Measurements from ENCODE around the gene ANAPC4.

The ANAPC4 gene

DNA sequence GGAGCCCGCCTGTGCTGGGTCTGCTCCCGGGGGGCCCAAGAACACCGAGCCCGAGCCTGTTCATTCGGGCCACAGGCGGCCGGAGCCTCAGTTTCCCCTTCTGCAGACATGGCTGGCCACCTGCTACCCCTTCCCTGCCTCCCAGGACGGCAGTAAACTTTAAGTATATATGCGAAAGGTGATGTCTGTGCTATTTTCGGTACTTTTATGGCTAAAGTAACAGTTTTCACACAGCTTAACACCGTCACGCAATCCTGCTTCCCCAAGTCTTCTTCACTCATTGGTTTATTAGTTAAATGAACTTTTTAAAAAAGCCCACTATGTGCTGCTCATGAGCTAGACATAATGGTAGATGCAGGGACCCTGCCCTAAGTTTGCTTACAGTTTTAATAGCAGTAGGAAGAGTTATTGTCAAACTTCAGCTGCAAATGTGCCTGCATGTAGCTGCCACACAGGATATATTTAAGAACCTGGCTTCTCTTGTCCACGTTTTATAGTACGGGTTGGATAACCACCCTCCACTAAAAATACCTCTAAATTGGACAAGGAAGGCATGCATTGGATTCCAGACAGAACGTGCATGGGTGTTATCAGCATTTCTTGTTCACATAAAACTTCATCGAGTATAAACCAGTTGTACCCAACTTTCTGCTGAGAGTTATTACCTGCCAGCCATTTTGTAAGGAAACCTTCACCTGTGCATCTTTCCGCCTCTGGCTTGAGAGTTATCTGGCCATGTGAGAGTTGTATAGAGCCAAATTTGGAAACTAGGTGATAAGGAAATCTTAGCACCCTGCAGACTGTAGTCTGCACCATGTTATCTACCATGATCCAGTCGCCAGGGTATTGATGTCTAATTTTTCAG is 741 bp downstream of the ANAPC4 start:
- DNase-seq, result no peak

DNA sequence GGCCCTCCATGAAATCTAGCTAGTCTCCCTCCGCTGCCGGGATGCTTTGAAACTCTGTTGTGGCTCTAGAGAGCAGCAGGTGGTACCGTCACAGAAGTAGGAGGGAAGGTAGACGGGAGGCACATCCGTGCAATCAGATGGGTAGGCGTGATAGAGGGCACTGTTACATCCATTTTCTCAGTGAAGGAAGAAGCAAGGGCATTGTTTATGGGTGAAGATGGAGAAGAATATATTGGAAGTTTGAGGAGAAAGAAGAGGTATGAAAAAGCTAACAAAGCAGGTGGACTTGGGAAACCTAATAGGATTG is 1.3 kb downstream of the ANAPC4 start:
- DNase-seq, result no peak

DNA sequence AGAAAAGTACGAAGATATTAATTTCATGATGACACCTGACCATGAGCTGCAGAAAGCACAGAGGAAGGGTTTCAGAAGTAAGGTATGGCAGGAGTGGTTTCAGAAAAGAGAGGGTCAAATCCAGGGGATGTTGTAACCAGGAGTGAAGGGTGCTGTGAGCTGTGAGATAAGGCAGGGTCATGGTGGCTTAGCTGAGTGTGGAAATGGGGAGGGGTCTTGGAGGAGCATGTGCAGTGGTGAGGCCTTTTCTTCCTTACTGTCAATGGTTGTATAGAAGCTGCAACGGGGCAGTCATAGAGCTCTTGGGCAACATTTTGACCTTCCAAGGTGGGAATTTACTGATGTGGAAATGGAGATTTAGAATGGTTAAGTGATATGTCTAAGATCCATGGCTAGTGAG is 2.5 kb downstream of the ANAPC4 start:
- DNase-seq, result no peak

DNA sequence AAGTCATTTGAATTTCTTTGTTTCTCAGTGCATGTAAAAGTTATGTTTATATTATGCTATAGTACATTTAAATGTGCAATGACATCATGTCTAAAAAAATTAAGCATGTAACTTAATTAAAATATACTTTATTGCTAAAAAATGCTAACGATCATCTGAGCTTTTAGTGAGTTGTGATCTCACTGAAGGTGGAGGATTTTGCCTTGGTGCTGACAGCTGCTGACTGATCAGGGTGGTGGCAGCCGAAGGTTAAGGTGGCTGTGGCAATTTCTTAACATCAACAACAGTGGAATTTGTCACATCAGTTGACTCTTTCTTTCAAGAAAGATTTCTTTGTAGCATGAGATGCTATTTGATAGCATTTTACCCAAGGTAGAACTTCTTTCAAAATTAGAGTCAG is 6.6 kb downstream of the ANAPC4 start:
- no peak for DNase-seq

DNA sequence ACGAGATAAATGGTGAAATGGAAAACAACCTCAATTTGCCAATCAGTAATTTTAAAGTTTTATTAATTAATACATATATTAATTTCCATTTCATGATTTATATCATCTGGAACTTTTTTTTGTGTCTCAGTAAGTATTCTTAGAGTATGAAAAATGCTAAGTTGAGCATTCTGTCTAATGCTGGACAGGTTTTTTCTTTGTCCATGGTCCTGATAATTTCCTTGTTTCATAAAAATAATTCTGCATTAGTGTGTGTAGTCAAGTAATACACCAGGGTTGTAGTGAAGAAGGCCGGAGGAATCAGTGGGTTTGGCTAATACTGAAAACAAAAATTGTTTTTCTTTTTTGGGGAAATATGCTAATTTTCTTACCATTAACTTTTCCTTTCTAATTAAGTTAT is 9.9 kb downstream of the ANAPC4 start:
- DNase-seq, result no peak

DNA sequence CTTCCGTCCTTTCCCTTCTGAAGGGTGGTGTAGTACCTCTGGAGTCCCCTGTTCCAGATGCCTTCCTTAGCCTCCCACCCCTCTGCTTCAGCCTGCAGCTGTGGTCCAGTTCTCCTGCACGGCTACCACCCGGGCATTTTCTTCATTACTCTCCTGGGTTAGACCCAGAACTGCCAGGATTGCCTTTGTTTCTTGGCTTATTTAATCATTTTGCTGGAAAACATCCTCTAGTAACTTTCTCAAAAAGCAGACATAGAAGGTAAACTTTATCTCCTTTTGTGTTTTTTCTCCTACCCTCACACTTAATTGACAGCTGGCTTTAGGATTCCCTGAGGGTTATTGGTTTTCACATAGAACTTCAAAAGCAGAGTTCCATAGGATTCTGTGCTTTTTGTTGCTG is 20.2 kb downstream of the ANAPC4 start:
- no peak for DNase-seq

DNA sequence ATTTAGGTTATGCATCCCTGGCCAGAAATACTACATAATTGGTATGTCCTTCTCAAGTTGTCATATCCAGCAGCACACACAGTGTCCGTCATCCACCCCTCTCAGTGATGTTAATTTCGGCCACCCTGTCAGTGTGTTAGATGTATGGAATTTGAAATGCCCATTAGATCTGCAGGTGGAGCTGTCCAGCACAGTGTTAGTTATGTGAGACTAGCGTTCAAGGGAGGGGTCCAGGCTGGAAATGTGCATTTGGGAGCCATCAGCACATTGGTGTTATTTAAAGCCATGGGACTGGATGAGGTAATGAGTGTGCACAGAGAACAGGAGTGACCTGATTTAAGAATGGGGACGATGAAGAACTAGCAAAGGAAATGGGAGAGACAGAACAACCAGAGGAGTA is 22.4 kb downstream of the ANAPC4 start:
- DNase-seq, result no peak

DNA sequence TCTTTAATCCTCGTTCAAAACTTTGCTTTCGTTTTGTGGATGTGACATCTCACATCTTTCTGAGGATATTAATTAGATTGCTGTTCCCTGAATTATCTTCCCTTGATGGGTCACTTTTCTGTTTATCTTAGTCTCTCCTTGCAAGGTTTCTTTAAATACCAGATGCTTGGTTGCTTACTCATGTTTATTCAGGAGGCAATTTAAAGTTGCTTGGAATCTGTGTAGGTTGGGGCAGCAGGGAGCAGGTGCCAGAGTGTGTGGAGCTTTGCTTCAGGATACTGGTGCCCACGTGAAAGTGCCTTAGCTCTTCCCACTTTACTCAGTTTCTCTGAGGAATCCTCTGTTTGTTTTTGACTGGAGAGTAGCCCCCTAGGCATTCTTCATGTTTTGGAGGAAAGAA is 24.0 kb downstream of the ANAPC4 start:
- DNase-seq, result no peak

DNA sequence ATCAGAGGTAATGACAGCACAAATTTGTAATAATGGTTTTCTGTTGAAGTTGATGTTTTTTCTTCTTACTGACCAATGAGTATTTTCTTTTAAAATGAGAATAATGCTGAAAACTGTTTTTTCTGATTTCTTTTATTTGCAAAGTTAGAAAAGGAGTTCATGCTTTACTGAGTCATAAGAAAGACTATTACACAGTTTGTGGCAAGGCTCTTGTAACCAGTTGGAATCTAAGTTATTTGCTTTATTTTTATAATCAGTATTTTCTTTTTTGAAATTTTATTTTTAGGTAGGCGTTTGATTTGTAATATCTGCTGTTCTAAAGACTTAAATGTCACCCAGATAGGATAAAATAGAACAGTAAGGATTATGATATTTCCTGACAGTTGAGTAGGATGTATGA is 25.5 kb downstream of the ANAPC4 start:
- no peak for DNase-seq

DNA sequence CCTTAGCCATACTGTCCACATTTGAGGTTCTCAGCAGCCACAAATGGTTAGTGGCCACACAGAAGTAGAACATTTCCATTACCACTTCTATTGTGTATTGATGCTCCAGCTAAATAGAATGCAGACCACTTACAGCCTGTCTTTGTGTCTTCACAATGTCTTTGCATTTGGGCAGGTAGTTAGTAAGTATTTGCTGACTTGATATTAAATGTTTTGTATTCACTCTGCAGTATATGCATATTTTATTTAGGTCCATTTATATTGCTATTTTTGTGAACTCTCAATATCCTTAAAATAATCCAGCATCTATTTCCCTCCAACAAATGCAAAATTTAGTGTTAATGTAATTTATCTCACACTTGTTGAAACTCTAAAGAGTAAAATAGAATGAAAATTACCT is 26.6 kb downstream of the ANAPC4 start:
- DNase-seq, result no peak

DNA sequence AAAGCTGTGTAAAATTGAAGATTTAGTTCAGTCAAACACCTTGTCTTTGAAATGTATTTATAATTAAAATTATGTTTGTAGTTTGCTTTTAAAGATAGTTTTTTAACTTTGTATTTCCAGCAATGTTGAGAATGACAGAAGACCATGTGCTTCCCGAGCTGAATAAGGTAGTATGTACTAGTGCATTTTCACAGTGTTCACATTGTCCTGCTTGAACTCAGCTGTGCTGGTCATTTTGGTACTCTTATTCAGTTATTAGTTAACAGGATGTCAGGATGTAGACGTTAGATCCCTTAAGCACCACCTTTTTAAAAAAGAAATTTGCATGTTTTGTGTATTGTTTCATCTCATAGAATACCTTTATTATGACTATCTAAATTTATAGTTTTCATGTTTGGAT is 28.4 kb downstream of the ANAPC4 start:
- DNase-seq, result no peak

DNA sequence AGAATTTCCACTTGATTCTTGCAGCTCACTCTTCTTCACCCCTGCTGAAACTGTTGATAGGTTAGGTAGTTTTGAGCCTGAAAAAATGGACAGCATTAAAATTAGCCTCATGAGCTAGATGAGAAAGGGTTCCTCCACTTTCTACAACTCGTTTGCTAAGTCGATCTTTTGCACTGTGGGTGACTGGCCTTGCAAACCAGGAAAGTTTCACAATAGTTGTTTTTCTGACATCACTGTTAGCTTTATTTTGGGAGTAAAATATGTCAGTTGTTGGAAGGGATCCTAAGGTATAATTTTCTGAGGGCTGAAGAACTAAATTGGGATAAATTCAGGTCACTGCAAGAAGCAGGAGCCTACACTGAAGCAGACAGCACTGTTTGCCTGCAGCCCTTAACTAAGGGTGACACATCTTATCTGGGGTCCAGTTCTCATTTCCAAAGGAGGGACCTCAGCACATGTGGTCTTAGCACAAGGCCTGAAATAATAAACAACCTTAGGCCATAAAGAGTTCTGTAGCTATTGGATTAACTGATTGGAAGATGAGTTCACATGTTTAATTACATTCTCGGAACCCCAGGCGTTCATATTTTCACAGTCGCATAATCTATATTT is 29.1 kb downstream of the ANAPC4 start:
- DNase-seq, result no peak

DNA sequence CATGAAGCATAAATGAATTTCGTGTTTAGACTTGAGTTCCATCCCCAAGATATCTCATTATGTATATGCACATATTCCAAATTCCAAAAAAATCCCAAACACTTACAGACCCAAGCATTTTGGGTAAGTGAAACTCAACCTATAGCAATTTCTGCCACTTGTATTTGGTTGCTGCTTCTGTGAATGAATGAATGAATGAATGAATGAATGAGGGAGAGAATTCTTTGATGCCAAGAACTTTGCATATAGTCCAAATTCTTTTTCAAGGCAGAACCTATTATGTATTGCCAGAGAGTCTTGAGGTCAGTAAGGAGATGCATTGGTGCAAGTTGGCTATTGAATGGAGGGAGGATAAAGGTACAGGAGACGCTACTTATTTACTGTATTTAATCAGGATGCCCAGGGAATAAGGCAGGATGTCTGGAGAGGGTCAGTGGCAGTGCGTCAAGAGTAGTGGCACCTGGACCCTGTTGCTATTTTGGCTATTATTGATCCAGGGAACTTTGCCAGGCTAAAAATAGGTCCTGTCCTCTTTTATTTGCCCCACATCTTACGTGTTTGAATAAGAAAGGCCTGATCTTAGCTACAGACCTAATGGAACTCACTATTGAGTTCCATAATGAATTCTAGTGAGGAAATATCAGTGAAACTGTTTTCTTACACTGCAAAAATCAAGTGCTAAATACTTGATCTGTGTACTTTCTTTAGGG is 33.9 kb downstream of the ANAPC4 start:
- DNase-seq, result no peak

DNA sequence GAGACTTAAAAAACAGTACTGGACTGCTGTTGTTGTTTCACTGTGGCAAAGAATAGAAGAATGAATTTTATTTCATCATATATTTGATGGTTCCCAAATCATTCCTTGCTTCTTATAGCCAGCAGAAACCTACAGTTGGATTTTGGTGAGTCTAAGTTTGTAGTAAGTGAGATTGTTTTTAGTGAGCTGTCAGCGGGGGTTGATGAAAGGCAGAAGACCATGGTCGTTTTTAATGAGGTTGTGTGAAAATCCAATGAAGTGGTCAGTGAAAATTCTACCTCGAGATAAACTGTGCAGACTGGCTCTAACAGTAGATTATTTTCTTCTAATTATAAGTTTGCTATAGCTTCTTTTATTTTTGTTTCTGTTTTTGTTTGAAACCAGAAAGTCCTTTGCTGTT is 36.2 kb downstream of the ANAPC4 start:
- no peak for DNase-seq

DNA sequence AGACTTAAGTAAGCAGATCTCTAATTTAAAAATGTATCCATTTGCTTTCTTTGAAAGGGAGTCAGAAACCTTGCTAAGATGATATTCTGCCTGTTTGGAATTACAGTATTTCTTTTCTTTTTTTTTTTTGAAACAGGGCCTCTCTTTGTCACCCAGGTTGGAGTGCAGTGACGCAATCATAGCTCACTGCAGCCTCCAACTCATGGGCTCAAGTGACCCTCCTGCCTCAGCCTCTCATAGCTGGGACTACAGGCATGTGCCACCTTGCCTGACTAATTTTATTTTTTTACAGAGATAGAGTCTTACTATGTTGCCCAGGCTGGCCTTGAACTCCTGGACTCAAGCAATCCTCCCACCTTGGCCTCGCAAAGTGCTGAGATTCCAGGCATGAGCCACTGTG is 40.0 kb downstream of the ANAPC4 start:
- no peak for DNase-seq

DNA sequence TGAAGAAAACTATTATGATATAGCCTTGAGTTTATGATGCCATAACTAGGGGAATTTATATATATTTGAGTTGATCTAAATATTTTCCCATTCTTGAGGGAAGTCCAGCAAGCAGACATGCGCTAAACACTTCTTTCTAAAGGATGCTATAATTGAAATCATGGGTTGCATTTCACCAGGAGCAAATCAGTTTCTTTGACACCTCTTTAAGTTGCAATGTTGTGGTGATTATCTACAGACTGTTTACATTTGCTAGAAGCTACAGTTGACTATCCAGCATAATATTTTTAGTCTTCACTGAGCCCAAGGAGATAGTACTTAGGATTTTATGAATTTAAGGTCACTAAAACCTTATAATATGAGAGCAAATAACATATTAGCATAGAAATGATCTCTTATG is 43.9 kb downstream of the ANAPC4 start:
- DNase-seq, result no peak

DNA sequence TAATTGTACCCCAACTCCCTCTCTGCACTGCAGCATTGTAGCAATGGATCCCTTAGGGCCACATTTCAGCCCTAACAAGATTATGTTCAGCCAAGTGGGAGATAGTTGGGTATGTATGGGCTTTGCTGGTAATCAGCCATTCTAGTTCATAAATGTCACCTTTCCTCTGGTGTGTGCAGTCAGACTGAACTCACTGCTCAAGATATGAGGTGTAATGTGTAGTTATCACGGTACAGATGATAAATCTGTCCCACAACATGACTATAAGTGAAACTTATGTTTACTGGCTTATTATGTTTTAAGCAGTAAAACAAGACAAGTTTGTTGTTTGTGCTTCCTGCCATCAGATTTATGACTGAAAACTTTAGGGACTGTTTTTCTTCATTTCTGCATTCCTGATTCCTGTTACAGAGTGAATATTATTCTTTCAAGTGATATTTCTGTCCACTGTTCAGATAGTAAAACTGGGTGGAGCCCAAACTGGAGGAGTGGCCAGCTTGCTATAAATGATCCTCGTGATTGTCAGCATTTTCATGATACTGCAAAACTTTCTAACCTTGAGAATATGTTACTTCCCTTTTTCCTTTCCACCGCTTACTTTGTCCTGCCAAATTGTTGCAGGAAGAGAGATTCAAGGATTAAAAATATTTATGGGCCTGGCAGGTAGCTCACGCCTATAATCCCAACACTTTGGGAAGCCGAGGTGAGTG is 44.9 kb downstream of the ANAPC4 start:
- DNase-seq, result no peak

DNA sequence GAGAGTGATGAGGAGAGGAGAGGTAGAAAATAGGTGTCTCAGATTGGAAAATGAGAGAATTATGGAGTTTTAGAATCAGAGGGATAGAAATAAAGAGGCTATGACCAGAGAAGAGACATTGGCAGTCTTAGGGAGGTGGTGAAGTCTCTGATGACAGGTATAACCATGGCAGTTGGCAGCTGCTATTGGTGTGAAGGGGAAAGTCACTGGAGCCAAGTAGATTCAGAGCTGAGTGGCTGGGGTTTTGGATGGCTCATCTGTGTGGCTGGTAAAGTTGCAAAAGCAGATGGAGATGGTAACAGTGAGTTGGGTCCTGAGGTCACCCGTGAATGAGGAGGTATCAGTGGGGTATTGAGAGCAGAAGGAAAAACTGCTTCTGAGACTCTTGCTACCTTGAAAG is 46.5 kb downstream of the ANAPC4 start:
- DNase-seq, result no peak

DNA sequence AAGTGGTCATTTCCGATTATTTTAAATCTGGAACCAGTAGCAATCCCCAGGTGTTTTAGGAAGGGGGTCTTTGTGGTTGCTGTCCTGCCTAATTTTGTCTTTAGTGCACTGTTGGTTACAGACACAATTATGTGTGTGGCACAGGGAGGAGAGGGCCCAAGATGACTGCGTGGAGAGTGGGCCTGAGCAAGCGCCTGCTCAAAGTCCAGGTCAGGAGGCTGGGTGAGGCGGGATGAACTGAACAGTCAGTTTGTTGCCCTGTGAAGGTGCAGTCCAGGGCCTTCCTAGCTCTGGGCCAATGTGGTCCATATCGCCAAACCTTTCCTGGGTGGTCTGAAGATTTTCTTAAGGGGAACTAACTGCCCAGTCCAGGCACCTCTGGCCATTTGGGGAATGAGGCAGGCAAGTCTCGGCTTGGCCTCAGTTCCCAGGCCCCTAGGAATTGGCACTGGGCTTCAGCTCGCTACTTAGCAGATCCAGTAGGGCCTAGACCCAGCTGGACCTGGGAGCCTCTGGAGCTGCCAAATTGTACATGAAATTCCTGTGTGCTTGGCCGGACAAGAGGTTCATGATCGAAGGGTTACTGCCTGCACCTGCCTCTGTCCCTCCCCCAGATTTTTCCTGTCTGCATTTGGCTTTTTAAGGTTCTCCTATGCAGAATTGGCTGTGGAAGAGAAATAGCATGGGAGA is 47.6 kb downstream of the ANAPC4 start:
- DNase-seq, result no peak

DNA sequence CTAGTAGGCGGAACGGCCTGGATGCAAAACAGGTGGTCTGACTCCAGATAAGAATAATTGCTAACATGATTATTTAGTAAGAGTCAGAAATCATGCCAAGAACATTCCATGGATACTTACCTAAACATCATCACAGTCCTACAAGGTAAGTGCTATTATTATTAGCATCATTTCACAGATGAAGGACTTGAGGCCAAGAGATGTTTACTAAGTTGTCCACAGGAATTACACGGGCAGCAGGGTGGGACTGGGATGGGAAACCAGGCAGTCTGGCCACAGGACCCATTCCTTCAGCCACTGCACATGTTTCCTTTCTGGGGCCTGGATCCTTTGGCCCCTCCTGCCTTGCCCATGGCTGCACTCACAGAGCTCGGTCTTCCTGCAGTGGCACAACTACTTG is 48.3 kb downstream of the ANAPC4 start:
- no peak for DNase-seq

DNA sequence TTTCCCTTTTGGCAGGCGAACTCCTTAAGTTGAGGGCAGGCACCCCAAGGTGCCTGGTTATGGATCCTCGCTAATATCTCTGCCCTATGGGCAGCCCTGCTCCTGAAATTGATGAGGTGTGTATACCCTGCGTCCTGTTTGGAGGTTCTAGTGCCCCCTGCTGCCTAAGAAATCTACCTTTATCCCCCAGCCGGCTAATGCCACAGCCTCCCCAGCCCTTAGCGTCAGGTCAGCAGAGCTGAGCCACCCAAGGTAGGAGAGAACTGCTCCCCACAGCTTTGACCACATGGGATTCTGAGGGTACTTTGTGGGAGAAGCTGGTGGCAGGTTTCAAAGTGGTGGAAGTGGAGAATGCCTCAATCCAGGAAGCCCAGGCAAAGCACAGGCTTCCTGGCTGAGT is 50.8 kb downstream of the ANAPC4 start:
- no peak for DNase-seq

DNA sequence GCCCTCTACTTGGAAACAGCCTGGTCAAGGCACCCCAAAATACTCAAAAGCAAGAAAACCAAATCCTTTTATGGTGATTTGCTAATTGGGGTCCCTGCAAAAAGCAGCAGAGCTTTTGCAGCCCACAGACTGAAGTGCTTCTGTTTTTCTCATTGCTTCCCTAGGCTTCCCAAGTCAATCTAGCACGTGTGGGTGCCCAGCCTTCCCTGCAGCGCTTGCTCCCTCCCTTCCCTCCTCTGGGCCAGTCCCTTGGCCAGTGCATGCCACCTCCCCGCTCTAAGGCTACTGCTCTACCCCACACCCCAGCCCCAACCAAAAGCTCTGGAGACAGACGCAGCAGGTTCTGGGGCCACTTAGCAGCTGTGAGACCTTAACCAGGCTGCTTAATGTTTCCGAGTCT is 53.6 kb downstream of the ANAPC4 start:
- no peak for DNase-seq
